ENCODE data around the gene CATSPER3. TPM values are rescaled to one million over a fixed set of nuclear protein-coding genes. Genes with fewer than 3 reads are reported as not detected.
A peak's percentile ranks its signal among the peaks of the same experiment; 100 is the strongest.

The CATSPER3 gene
- total and polyA plus RNA-seq, 2 of the 8 experiments (the other 6 are each of a cell fraction or from before 2014, with no cell fraction given) = 0.62 TPM; not detected in 1

DNA sequence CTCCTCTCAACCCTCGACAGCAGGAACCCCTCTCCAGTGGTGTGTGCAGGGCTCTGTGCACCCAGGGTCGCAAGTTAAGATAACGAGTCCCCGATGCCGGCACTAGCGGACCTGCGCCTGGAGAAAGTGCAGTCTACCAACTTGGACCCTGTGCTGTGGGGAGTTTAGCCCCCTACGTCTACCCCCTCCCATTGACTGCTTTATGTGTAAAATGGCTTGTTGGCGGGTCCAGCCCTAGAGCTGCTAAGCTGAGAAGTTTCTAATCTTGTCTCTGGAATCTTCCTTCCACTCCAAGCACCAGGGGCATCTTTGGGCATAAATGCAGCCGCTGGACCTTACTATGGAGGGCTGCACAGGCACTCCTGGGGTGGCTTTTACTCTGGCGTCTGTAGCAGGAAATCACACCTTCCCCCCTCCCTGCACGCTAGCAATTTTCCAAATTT is 73.5 kb downstream of the CATSPER3 start (continued):
- no peak for TF ChIP-seq HDAC2 (IDR thresholded peaks at IDR 0.05; ENCODE audit: borderline replicate concordance in 1 of 2, low read depth in 2 of 2, low read length in 2 of 2)
- peak; percentile 27; the same call in 1 of the 2 replicates for TF ChIP-seq CBX8 (IDR thresholded peaks at IDR 0.05; ENCODE audit: borderline replicate concordance, low read depth, low read length)
- TF ChIP-seq JUN (IDR thresholded peaks at IDR 0.05; ENCODE audit: low read depth, low read length) = no peak
- TF ChIP-seq RFX5 (IDR thresholded peaks at IDR 0.05; ENCODE audit: borderline replicate concordance, low read depth, low read length) = no peak
- no peak for TF ChIP-seq YY1 (IDR thresholded peaks at IDR 0.05; ENCODE audit: low read depth, low read length)
- no peak for TF ChIP-seq GABPA (IDR thresholded peaks at IDR 0.05; ENCODE audit: borderline replicate concordance, insufficient read depth, low read length)
- TF ChIP-seq MAFK (IDR thresholded peaks at IDR 0.05; ENCODE audit: low read depth, low read length) = no peak
- TF ChIP-seq SP1 (IDR thresholded peaks at IDR 0.05; ENCODE audit: low read depth, low read length) = no peak
- no peak for TF ChIP-seq KDM4A (IDR thresholded peaks at IDR 0.05; ENCODE audit: low read depth, low read length, severe bottlenecking)
- TF ChIP-seq SIN3A (conservative IDR thresholded peaks at IDR 0.05 in 1 of 2, IDR thresholded peaks at IDR 0.05 in 1 of 2; ENCODE audit: low read depth in 1 of 2, low read length in 2 of 2) = no peak
- no peak for TF ChIP-seq RNF2 (IDR thresholded peaks at IDR 0.05; ENCODE audit: borderline replicate concordance, low read depth, low read length, missing control alignments, poor library complexity, severe bottlenecking)
- no peak for TF ChIP-seq TCF12 (IDR thresholded peaks at IDR 0.05; ENCODE audit: low read depth, low read length)
